WI38 (cell line): ENCODE data around the gene FRMPD2.
A peak's percentile ranks its signal among the peaks of the same experiment; 100 is the strongest.

Experiments
- H3K4me3 ChIP-seq: 2 replicates; pipeline ENCODE4 v1.5.1; 2011; ENCODE audit warnings: low read depth, mild to moderate bottlenecking, control low read depth, low read length
- CTCF ChIP-seq: IDR thresholded peaks from 2 replicates; pipeline ENCODE4 v1.5.1; 2012; ENCODE audit warnings: low read depth, mild to moderate bottlenecking, control low read depth, low read length

The FRMPD2 gene

GRCh38 chr10:48274636-48275035 is at the start of gene FRMPD2:
Gene FRMPD2, minus strand, starts transcription at chr10:48274696. Its CDS starts 129 bp downstream, at chr10:48274567.
- TF ChIP-seq CTCF, result no peak
- H3K4me3 ChIP-seq, result no peak within 1 kb of the TSS

GRCh38 chr10:48322017-48322416 is 47.5 kb upstream of the FRMPD2 start:
- no peak for TF ChIP-seq CTCF
- no peak overlapping the region for H3K4me3 ChIP-seq

- H3K4me3 ChIP-seq, result no peak overlapping the region
Measured at GRCh38 chr10:48317321-48317990, 43.0 kb upstream of the FRMPD2 start.

DNA sequence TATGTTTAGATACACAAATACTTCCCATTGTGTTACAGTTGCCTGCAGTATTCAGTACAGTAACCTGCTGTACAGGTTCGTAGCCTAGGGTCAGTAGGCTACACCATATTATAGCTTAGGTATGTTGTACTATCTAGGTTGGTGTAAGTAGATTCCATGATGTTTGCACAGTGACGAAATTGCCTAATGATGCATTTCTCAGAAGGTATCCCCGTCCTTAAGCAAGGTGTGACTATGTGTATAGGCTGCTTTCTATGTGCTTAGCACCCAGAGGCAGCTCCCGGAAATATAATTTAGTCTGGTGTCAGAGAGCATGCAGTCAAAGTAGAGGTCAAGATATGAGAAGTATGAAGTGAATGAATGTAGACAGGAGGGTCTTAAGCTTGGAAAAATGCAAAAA is 41.7 kb upstream of the FRMPD2 start:
- no peak for TF ChIP-seq CTCF
- H3K4me3 ChIP-seq, result no peak overlapping the region

More at GRCh38 chr10:48317321-48317990, 43.0 kb upstream of the FRMPD2 start:
- TF ChIP-seq CTCF, result no peak

- TF ChIP-seq CTCF, result no peak
- H3K4me3 ChIP-seq, result no peak overlapping the region
Measured at GRCh38 chr10:48314107-48314506, 39.6 kb upstream of the FRMPD2 start.

GRCh38 chr10:48309711-48310226 is 35.3 kb upstream of the FRMPD2 start:
- TF ChIP-seq CTCF, result no peak
- no peak overlapping the region for H3K4me3 ChIP-seq

DNA sequence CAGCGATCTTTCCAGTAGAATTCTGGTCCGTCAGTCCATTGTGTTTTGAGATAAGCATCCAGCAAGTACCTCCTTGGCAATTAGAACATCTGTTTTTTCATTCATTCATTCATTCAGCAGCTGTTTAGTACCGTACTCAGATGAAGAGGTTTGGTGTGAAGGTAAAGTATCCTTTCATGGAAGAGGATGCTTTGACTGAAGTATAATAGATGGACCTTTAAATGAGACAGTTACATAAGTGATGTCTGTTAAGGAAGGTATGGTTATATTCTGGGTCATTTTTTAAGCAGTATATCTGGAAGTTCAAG is 33.2 kb upstream of the FRMPD2 start:
- TF ChIP-seq CTCF, result no peak
- H3K4me3 ChIP-seq, result peak overlapping the region; percentile 86
